NT2/D1 (cell line): ENCODE data around the gene DCLK1.

Source experiments
- SUZ12 ChIP-seq: IDR thresholded peaks from 2 replicates; pipeline ENCODE4 v1.6.1; 2011; ENCODE audit not compliant: insufficient read length, insufficient read depth; ENCODE audit errors: extremely low read depth
- ZNF274 ChIP-seq: IDR thresholded peaks from 2 replicates; pipeline ENCODE4 v1.6.1; 2011; ENCODE audit warnings: mild to moderate bottlenecking, low read depth, low read length

DNA sequence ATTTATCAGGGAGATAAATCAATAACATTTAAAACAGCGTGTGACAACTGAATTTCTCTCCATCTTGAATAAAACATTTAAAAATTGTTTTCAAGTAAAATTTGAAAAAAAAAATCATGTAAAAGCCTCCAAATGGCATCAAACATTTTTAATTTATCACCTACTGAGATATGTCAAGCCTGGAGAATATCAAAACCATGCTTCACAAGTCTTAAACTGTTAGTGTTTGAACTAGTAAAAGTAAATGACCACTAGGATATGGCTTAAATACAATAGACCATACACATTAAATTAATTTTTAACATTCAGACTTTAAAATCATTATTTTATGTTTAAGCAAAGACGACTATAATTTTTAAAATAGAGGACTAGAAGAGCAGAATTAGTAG lies 281.9 kb downstream of the DCLK1 start:
- no peak for TF ChIP-seq ZNF274
- TF ChIP-seq SUZ12 = no peak
